Endothelial cell (in vitro differentiated cells): ENCODE measurements around the gene SCTR. TPM values are rescaled to one million over a fixed set of nuclear protein-coding genes. Genes with fewer than 3 reads are reported as not detected.

Source experiments
- DNase-seq: peaks from one replicate; pipeline ENCODE4 v3.0.0; 2021; ENCODE audit warnings: low spot score
- H3K27ac Mint-ChIP-seq: one replicate; pipeline ENCODE4 v1.8.0; 2021; ENCODE audit warnings: mixed read lengths, inconsistent platforms; ENCODE audit not compliant: unreplicated experiment
- H3K27me3 Mint-ChIP-seq: one replicate; pipeline ENCODE4 v1.8.0; 2021; ENCODE audit warnings: mild to moderate bottlenecking, moderate library complexity, mixed read lengths, inconsistent platforms; ENCODE audit not compliant: unreplicated experiment
- H3K36me3 Mint-ChIP-seq: one replicate; pipeline ENCODE4 v1.8.0; 2021; ENCODE audit warnings: mild to moderate bottlenecking, low read depth, mixed read lengths, inconsistent platforms; ENCODE audit not compliant: unreplicated experiment
- H3K4me1 Mint-ChIP-seq: one replicate; pipeline ENCODE4 v1.8.0; 2021; ENCODE audit warnings: mild to moderate bottlenecking, mixed read lengths, inconsistent platforms; ENCODE audit not compliant: unreplicated experiment
- H3K4me3 Mint-ChIP-seq: one replicate; pipeline ENCODE4 v1.8.0; 2021; ENCODE audit warnings: mild to moderate bottlenecking, mixed read lengths, inconsistent platforms; ENCODE audit not compliant: unreplicated experiment
- H3K9me3 Mint-ChIP-seq: one replicate; pipeline ENCODE4 v1.8.0; 2021; ENCODE audit warnings: mixed read lengths, inconsistent platforms; ENCODE audit not compliant: unreplicated experiment
- CTCF ChIP-seq: fragments of 200-600 bp; sonication (generic); IDR thresholded peaks from one replicate; pipeline ENCODE4 v1.5.0; 2021; ENCODE audit warnings: antibody characterized with exemption; ENCODE audit not compliant: unreplicated experiment
- total RNA-seq: library from RNA; stranded (reverse); fragmentation: NEBNext Ultra II Directional; extraction: Animal tissue kit (Norgen Biotek cat#: 25700); gene quantifications from one replicate; pipeline ENCODE4 v1.2.1, GENCODE V29; 2021; ENCODE audit not compliant: unreplicated experiment

SCTR gene
- total RNA-seq, 1 donor from 2014 or later = not detected

- no peak for DNase-seq
- Mint-ChIP-seq H3K9me3 (no peaks in the 10 kb centered on the region), H3K4me3 (no peak overlapping the region), H3K36me3 (peaks cover 3% of the 10 kb centered on the region), H3K4me1 (peaks cover 61% of the 10 kb centered on the region), H3K27me3 (peaks cover 11% of the 10 kb centered on the region), H3K27ac (peak overlapping the region; percentile 45)
- no peak for TF ChIP-seq CTCF
These were observed 95.6 kb downstream of the SCTR start for GRCh38 chr2:119428488-119429224.

GRCh38 chr2:119427756-119428155 lies 96.5 kb downstream of the SCTR start:
- no peak for TF ChIP-seq CTCF
- no peak for DNase-seq
- Mint-ChIP-seq H3K27me3 (peaks cover 13% of the 10 kb centered on the region), H3K36me3 (peaks cover 3% of the 10 kb centered on the region), H3K27ac (peak overlapping the region; percentile 42), H3K4me3 (peak overlapping the region; percentile 39), H3K9me3 (no peaks in the 10 kb centered on the region), H3K4me1 (peaks cover 55% of the 10 kb centered on the region)

- TF ChIP-seq CTCF = no peak
- Mint-ChIP-seq H3K36me3 (peaks cover 4% of the 10 kb centered on the region), H3K27ac (no peak overlapping the region), H3K27me3 (peaks cover 8% of the 10 kb centered on the region), H3K9me3 (no peaks in the 10 kb centered on the region), H3K4me1 (peaks cover 52% of the 10 kb centered on the region), H3K4me3 (no peak overlapping the region)
- DNase-seq = no peak
These were observed 97.4 kb downstream of the SCTR start for GRCh38 chr2:119426801-119427395.

GRCh38 chr2:119426396-119426675 lies 97.9 kb downstream of the SCTR start:
- peaks cover 9% of the 10 kb centered on the region for H3K36me3 Mint-ChIP-seq
- H3K4me1 Mint-ChIP-seq = peaks cover 52% of the 10 kb centered on the region
- no peak overlapping the region for H3K27ac Mint-ChIP-seq
- H3K27me3 Mint-ChIP-seq = peaks cover 8% of the 10 kb centered on the region
- peak overlapping the region; percentile 68 for H3K4me3 Mint-ChIP-seq
- no peak for DNase-seq
- no peaks in the 10 kb centered on the region for H3K9me3 Mint-ChIP-seq
- no peak for TF ChIP-seq CTCF

- no peak for TF ChIP-seq CTCF
- Mint-ChIP-seq H3K27ac (no peak overlapping the region), H3K36me3 (peaks cover 6% of the 10 kb centered on the region), H3K9me3 (no peaks in the 10 kb centered on the region), H3K27me3 (peaks cover 8% of the 10 kb centered on the region), H3K4me3 (no peak overlapping the region), H3K4me1 (peaks cover 50% of the 10 kb centered on the region)
- no peak for DNase-seq
These were observed 98.5 kb downstream of the SCTR start for GRCh38 chr2:119425620-119426395.
